Spleen (tissue), 11 donors: ENCODE results near the gene FIBP. TPM values are rescaled to one million over a fixed set of nuclear protein-coding genes. Genes with fewer than 3 reads are reported as not detected.

Experiments
- DNase-seq: peaks from one replicate; pipeline ENCODE4 v3.0.0-alpha.2; 2020
- H3K27ac ChIP-seq, 8 donors: fragments of 200-600 bp; sonication (generic) in 7 of 8; 1 replicate in 4 of 8; 2 replicates in 4 of 8; pipeline versions ENCODE4 v1.5.0 to v1.8.0; 2016 to 2021; ENCODE audit warnings: inconsistent platforms in 4 of 8, mild to moderate bottlenecking in 4 of 8, moderate library complexity in 1 of 8
- H3K27me3 ChIP-seq, 7 donors: fragments of 200-600 bp; sonication (generic) in 6 of 7; replicated peaks in 1 of 7; 1 replicate in 4 of 7; 2 replicates in 3 of 7; pipeline versions ENCODE4 v1.5.0 to v1.8.0; 2016 to 2021; ENCODE audit warnings: inconsistent platforms in 3 of 7, mild to moderate bottlenecking in 1 of 7
- H3K36me3 ChIP-seq, 6 donors: fragments of 200-600 bp; sonication (generic) in 5 of 6; 1 replicate in 4 of 6; 2 replicates in 2 of 6; pipeline versions ENCODE4 v1.5.0 to v1.8.0; 2016 to 2021; ENCODE audit warnings: inconsistent platforms in 2 of 6
- H3K4me1 ChIP-seq, 6 donors: fragments of 200-600 bp; sonication (generic) in 5 of 6; 1 replicate in 3 of 6; 2 replicates in 3 of 6; pipeline versions ENCODE4 v1.5.0 to v1.8.0; 2016 to 2021; ENCODE audit warnings: inconsistent platforms in 3 of 6
- H3K4me3 ChIP-seq, 8 donors: fragments of 200-600 bp; sonication (generic) in 7 of 8; 1 replicate in 4 of 8; 2 replicates in 4 of 8; pipeline versions ENCODE4 v1.5.0 to v1.8.0; 2016 to 2021; ENCODE audit warnings: inconsistent platforms in 4 of 8, mild to moderate bottlenecking in 4 of 8, moderate library complexity in 2 of 8
- H3K9me3 ChIP-seq, 8 donors: fragments of 200-600 bp; sonication (generic) in 7 of 8; 1 replicate in 4 of 8; 2 replicates in 4 of 8; pipeline versions ENCODE4 v1.5.0 to v1.8.0; 2016 to 2021; ENCODE audit warnings: inconsistent platforms in 4 of 8
- CTCF ChIP-seq, 11 experiments: fragments of 200-600 bp in 7 of 11; fragments of 450-650 bp in 4 of 11; sonication (generic) in 4 of 11; IDR thresholded peaks in 8 of 11; conservative IDR thresholded peaks in 3 of 11; 1 replicate in 7 of 11; 2 replicates in 4 of 11; pipeline versions ENCODE4 v1.4.0 to v1.8.0; 2016 to 2021; ENCODE audit warnings: antibody characterized with exemption in 11 of 11, inconsistent platforms in 4 of 11, mild to moderate bottlenecking in 1 of 11
- POLR2A ChIP-seq, 3 donors: fragments of 450-650 bp; IDR thresholded peaks; one replicate each; pipeline ENCODE4 v1.5.1; 2017; ENCODE audit warnings: antibody characterized with exemption in 3 of 3, mild to moderate bottlenecking in 1 of 3
- POLR2AphosphoS5 ChIP-seq, 3 donors: sonication (generic); formaldehyde crosslinking; IDR thresholded peaks; one replicate each; pipeline ENCODE4 v1.5.1; 2017; ENCODE audit warnings: antibody characterized with exemption in 3 of 3
- WGBS, 5 donors: extraction: QIAGEN DNeasy Blood & Tissue Kit in 3 of 5; methylation state at CpG; one replicate each; pipeline versions ENCODE4 v1.1.5 to v1.1.7; 2013 to 2018; 5-methylcytosine and 5-hydroxymethylcytosine counted together
- intact Hi-C: fragments of 100-400 bp; cut with DNase I; formaldehyde crosslinking; loops from one replicate; pipeline ENCODE4 v1.15.0; 2023; ENCODE audit warnings: low total_unique reads
- polyA plus RNA-seq, 3 donors: library from polyadenylated mRNA; stranded (reverse); fragments of 200-250 nt; gene quantifications; one replicate each; pipeline ENCODE4 v1.2.1, GENCODE V29; 2013
- total RNA-seq, 7 donors: library from RNA; depleted of rRNA in 3 of 7; stranded (reverse); fragments of >200 nt in 3 of 7; fragmentation: NEBNext Ultra II Directional in 4 of 7; extraction: Animal tissue kit (Norgen Biotek cat#: 25700) in 4 of 7; gene quantifications; one replicate each; pipeline versions ENCODE4 v1.1.0 to v1.2.1, GENCODE V29; 2016 to 2021
- donor health status: healthy with polysubstance abuse.
- donor health status: DM: no; HTN: no; CAD: no; lungs with moderate emphysema.
- donor health status: DM: no; HTN: no; CAD: no.
- donor health status: Bipolar disorder and iron deficiency.
- donor health status: healthy.
- donor health status: DM: no; HTN: no; CAD: no.
- donor health status: DM: yes; HTN: yes; CAD: no.

FIBP gene
- total and polyA plus RNA-seq, 10 donors: 52.3 to 79.0 (median 64.6) TPM

DNA sequence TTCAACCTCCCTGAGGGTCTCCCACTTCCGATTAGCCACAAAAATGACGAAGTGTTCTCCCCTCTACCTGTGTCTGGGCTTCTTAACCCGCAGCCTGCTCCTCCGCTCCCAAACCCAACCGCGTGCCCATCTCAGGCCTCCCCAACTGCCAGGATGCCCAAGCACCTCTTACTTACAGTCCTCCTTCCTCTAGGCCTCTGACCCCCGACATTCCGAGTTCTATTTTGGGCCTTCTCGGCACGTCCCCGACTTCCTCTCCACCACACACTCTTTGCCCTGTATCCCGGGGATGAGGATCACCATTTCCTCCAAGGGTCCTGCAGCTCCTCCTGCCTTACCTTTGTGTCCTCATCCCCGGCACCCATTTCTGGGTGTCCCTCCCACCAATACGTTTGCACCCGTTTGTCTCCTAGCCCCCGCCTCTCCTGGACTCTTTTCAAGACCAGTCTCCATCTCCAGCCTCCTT lies 28.4 kb downstream of the FIBP start:
- TF ChIP-seq POLR2AphosphoS5 (IDR thresholded peaks at IDR 0.05) (no peak), POLR2A (IDR thresholded peaks at IDR 0.05) (no peak), CTCF (IDR thresholded peaks at IDR 0.05 in 8 of 11, conservative IDR thresholded peaks at IDR 0.05 in 3 of 11) (no peak)
- Histone ChIP-seq H3K36me3 (peaks cover 8 to 52% (median 46%) of the 10 kb centered on the region in 6 donors), H3K27me3 (no peaks in the 10 kb centered on the region), H3K9me3 (no peaks in the 10 kb centered on the region), H3K4me3 (peak overlapping the region; percentile 86 to 100 (median 99)), H3K4me1 (peaks cover 33 to 77% (median 65%) of the 10 kb centered on the region in 6 donors), H3K27ac (peak overlapping the region; percentile 93 to 99 (median 97))
- WGBS, 5 donors: 0 to 1% (median 0%) methylated on average over 16 of the region's 16 CpGs
- intact Hi-C loops: no loop called here
- peak; percentile 90 for DNase-seq

DNA sequence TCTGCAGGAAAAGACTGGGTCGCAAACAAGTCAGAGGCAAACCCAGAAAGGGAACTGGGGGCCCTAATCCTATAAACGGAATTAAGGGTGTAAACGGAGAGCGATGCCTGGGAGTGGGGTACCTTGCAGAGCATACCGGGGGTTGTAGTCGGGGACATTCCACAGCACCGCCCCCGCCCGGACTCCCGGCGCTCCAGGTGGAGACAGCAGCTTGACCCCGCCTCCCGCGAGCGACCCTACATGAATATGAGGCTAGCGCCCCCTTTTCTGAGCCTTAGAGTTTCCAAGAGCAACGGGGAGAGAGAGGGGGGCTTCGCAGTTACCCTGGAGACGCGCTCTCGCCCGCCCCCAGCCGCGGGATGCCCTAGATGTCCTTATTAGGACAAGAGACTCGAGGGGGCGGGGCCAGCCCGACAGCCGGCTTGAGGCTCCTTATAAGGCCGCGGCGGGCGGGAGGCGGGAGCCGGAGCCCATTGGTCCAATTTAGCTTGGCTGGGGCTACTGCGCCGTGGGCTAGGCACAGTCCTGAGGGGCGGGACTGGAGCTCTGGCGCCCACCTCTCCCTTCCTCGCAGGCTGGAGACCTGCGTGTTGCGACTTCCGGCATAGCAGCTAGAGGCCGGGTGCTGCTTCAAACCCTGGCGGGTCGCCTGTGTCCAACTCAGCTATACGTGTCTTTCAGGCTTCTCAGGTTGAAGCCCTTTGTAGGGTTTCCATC lies 29.0 kb downstream of the FIBP start:
- H3K27ac ChIP-seq: peak overlapping the region; percentile 93 to 99 (median 97)
- WGBS, 5 donors: 0 to 1% (median 0%) methylated on average over 14 to 46 of the region's 46 CpGs
- H3K4me1 ChIP-seq: peaks cover 38 to 82% (median 70%) of the 10 kb centered on the region in 6 donors
- TF ChIP-seq POLR2AphosphoS5 (IDR thresholded peaks at IDR 0.05) (peak; percentile 96 to 98 (median 98)), POLR2A (IDR thresholded peaks at IDR 0.05) (peak in 2 of 3 donors; percentile 48 to 91), CTCF (IDR thresholded peaks at IDR 0.05 in 8 of 11, conservative IDR thresholded peaks at IDR 0.05 in 3 of 11) (peak in 4 of 11 experiments; percentile 8 to 41 (median 30))
- intact Hi-C loops: no loop called here
- H3K9me3 ChIP-seq: no peaks in the 10 kb centered on the region
- peak; percentile 100 for DNase-seq
- peak overlapping the region; percentile 86 to 100 (median 99) for H3K4me3 ChIP-seq
- peaks cover 8 to 52% (median 46%) of the 10 kb centered on the region in 6 donors for H3K36me3 ChIP-seq
- H3K27me3 ChIP-seq: no peaks in the 10 kb centered on the region

GRCh38 chr11:65858681-65859087 lies 29.6 kb downstream of the FIBP start:
- Histone ChIP-seq H3K4me1 (peaks cover 40 to 82% (median 72%) of the 10 kb centered on the region in 6 donors), H3K27me3 (no peaks in the 10 kb centered on the region), H3K27ac (peak overlapping the region; percentile 93 to 99 (median 97)), H3K9me3 (no peaks in the 10 kb centered on the region), H3K36me3 (peaks cover 8 to 52% (median 46%) of the 10 kb centered on the region in 6 donors), H3K4me3 (peak overlapping the region; percentile 76 to 100 (median 99))
- TF ChIP-seq CTCF (IDR thresholded peaks at IDR 0.05 in 8 of 11, conservative IDR thresholded peaks at IDR 0.05 in 3 of 11): no peak
- no peak for TF ChIP-seq POLR2A (IDR thresholded peaks at IDR 0.05)
- no peak for TF ChIP-seq POLR2AphosphoS5 (IDR thresholded peaks at IDR 0.05)
- 0 to 1% (median 1%) methylated on average over 10 of the region's 10 CpGs for WGBS, 5 donors
- DNase-seq: no peak
- intact Hi-C loops: no loop called here
